HepG2 (cell line): Measurements from ENCODE around the gene PELI3. TPM values are rescaled to one million over a fixed set of nuclear protein-coding genes. Genes with fewer than 3 reads are reported as not detected.

Experiments used
- ADNP ChIP-seq: sonication (generic); formaldehyde crosslinking; IDR thresholded peaks from 2 replicates; pipeline ENCODE4 v1.4.0; 2020; ENCODE audit warnings: missing genetic modification reagents
- HDAC1 ChIP-seq: sonication (generic); formaldehyde crosslinking; IDR thresholded peaks from 2 replicates; pipeline ENCODE4 v1.5.1; 2020; ENCODE audit warnings: mild to moderate bottlenecking, missing genetic modification reagents
- HNRNPH1 ChIP-seq: fragments of 200-400 bp; formaldehyde crosslinking; optimal IDR thresholded peaks from 2 replicates; pipeline ENCODE3; 2017; ENCODE audit warnings: mild to moderate bottlenecking, low read depth, low read length
- ISX ChIP-seq: sonication (generic); formaldehyde crosslinking; conservative IDR thresholded peaks from 2 replicates; pipeline ENCODE4 v1.5.0; 2020; ENCODE audit warnings: missing genetic modification reagents
- KDM1A ChIP-seq: IDR thresholded peaks from 2 replicates; pipeline ENCODE4 v1.6.1; 2016; ENCODE audit warnings: missing compliant biosample characterization
- MEIS1 ChIP-seq: sonication (generic); formaldehyde crosslinking; IDR thresholded peaks from 2 replicates; pipeline ENCODE4 v1.9.0; 2021; ENCODE audit warnings: mild to moderate bottlenecking, missing genetic modification reagents, moderate library complexity, borderline replicate concordance
- NFE2L1 ChIP-seq: sonication (generic); formaldehyde crosslinking; IDR thresholded peaks from 2 replicates; pipeline ENCODE4 v1.4.0; 2020; ENCODE audit warnings: missing genetic modification reagents, mild to moderate bottlenecking, borderline replicate concordance
- NONO ChIP-seq, 2 experiments: fragments of 450-650 bp in 1 of 2; sonication (generic) in 1 of 2; formaldehyde crosslinking in 1 of 2; IDR thresholded peaks in 1 of 2; conservative IDR thresholded peaks in 1 of 2; 2 replicates each; pipeline versions ENCODE4 v1.6.1 to v1.8.0; 2017 to 2022; ENCODE audit warnings: mild to moderate bottlenecking in 1 of 2, missing genetic modification reagents in 1 of 2, moderate library complexity in 1 of 2
- PBX2 ChIP-seq: IDR thresholded peaks from 2 replicates; pipeline ENCODE4 v1.6.1; 2016; ENCODE audit warnings: control low read depth
- RCOR2 ChIP-seq: IDR thresholded peaks from 2 replicates; pipeline ENCODE4 v1.6.1; 2016; ENCODE audit warnings: missing biosample characterization, missing genetic modification reagents
- SNAPC4 ChIP-seq: sonication (generic); formaldehyde crosslinking; IDR thresholded peaks from 2 replicates; pipeline ENCODE4 v1.4.0; 2020; ENCODE audit warnings: mild to moderate bottlenecking, missing genetic modification reagents
- STAG1 ChIP-seq: sonication (generic); formaldehyde crosslinking; IDR thresholded peaks from 2 replicates; pipeline ENCODE4 v1.4.0; 2020; ENCODE audit warnings: missing genetic modification reagents
- ZFX ChIP-seq: sonication (generic); formaldehyde crosslinking; IDR thresholded peaks from 2 replicates; pipeline ENCODE4 v1.4.0; 2020; ENCODE audit warnings: mild to moderate bottlenecking, low read depth, missing genetic modification reagents, moderate library complexity
- ZMYM3 ChIP-seq: sonication (generic); formaldehyde crosslinking; IDR thresholded peaks from 2 replicates; pipeline ENCODE4 v1.5.1; 2020; ENCODE audit warnings: mild to moderate bottlenecking, missing genetic modification reagents
- ZNF264 ChIP-seq: sonication (generic); formaldehyde crosslinking; IDR thresholded peaks from 2 replicates; pipeline ENCODE4 v1.4.0; 2020; ENCODE audit warnings: missing genetic modification reagents
- ZNF431 ChIP-seq: sonication (generic); formaldehyde crosslinking; IDR thresholded peaks from 2 replicates; pipeline ENCODE4 v1.9.0; 2022; ENCODE audit warnings: missing genetic modification reagents, low read depth, mild to moderate bottlenecking, borderline replicate concordance
- ZNF468 ChIP-seq: sonication (generic); formaldehyde crosslinking; IDR thresholded peaks from 2 replicates; pipeline ENCODE4 v1.8.0; 2022; ENCODE audit warnings: mild to moderate bottlenecking, moderate library complexity, missing genetic modification reagents
- ZNF629 ChIP-seq: sonication (generic); formaldehyde crosslinking; conservative IDR thresholded peaks from 2 replicates; pipeline ENCODE4 v1.5.0; 2020; ENCODE audit warnings: missing genetic modification reagents
- polyA plus RNA-seq, 8 experiments: library from polyadenylated mRNA; depleted of rRNA in 3 of 8; stranded (reverse) in 7 of 8; unstranded in 1 of 8; fragments of >200 nt; fragmentation: Illumina TruSeq in 4 of 8; extraction: Trizol in 4 of 8; gene quantifications; 2 replicates each; pipeline versions ENCODE4 v1.2.1 to v1.2.3, GENCODE V29; 2011 to 2016; ENCODE audit warnings: low read depth in 4 of 8, missing spikeins in 1 of 8, mixed read lengths in 1 of 8; ENCODE audit not compliant: insufficient read depth in 1 of 8
- total RNA-seq, 5 experiments: library from RNA; depleted of rRNA; stranded (reverse); fragments of >200 nt; fragmentation: Illumina TruSeq; extraction: Trizol; gene quantifications; 2 replicates each; pipeline ENCODE4 v1.2.3, GENCODE V29; 2016; ENCODE audit warnings: low read depth in 1 of 5
- TF ChIP-seq, protein P1 (sequence below), 2 experiments: sonication (generic) in 1 of 2; formaldehyde crosslinking in 1 of 2; IDR thresholded peaks; 2 replicates each; pipeline versions ENCODE4 v1.4.0 to v1.6.1; 2016 to 2020; ENCODE audit warnings: borderline replicate concordance in 1 of 2, low read depth in 1 of 2, mild to moderate bottlenecking in 1 of 2, missing genetic modification reagents in 1 of 2

Gene PELI3
- total and polyA plus RNA-seq, 2 of the 13 experiments (the other 11 are each of a cell fraction or from before 2014, with no cell fraction given) = 2.0 to 4.0 TPM

- TF ChIP-seq HDAC1 (CRISPR knock-in tag) (0 out of 2 replicates have a peak, but pooled peaks have one; percentile 46), ZNF264 (no peak), HNRNPH1 (peak; percentile 1), NONO (IDR thresholded peaks at IDR 0.05) (no peak), NONO (CRISPR knock-in tag; conservative IDR thresholded peaks at IDR 0.05) (peak; percentile 54; the same call in 1 of the 2 replicates), KDM1A (CRISPR knock-in tag) (peak; percentile 92), RCOR2 (CRISPR knock-in tag) (peak; percentile 40; the same call in 1 of the 2 replicates), PBX2 (CRISPR knock-in tag) (peak; percentile 59), ADNP (CRISPR knock-in tag) (peak; percentile 47; the same call in 1 of the 2 replicates), ZFX (no peak), ZNF431 (CRISPR knock-in tag) (no peak), ISX (CRISPR knock-in tag) (0 out of 2 replicates have a peak, but pooled peaks have one; percentile 34), MEIS1 (CRISPR knock-in tag) (0 out of 2 replicates have a peak, but pooled peaks have one; percentile 30), NFE2L1 (no peak), ZMYM3 (CRISPR knock-in tag) (peak; percentile 92), ZNF629 (peak; percentile 98), STAG1 (CRISPR knock-in tag) (peak; percentile 64), ZNF468 (CRISPR knock-in tag) (0 out of 2 replicates have a peak, but pooled peaks have one; percentile 39), SNAPC4 (CRISPR knock-in tag) (peak; percentile 9; the same call in 1 of the 2 replicates)
- TF ChIP-seq, protein P1, sequence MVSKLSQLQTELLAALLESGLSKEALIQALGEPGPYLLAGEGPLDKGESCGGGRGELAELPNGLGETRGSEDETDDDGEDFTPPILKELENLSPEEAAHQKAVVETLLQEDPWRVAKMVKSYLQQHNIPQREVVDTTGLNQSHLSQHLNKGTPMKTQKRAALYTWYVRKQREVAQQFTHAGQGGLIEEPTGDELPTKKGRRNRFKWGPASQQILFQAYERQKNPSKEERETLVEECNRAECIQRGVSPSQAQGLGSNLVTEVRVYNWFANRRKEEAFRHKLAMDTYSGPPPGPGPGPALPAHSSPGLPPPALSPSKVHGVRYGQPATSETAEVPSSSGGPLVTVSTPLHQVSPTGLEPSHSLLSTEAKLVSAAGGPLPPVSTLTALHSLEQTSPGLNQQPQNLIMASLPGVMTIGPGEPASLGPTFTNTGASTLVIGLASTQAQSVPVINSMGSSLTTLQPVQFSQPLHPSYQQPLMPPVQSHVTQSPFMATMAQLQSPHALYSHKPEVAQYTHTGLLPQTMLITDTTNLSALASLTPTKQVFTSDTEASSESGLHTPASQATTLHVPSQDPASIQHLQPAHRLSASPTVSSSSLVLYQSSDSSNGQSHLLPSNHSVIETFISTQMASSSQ (IDR thresholded peaks at IDR 0.05; ENCODE audit: low read depth) = no peak
- TF ChIP-seq, protein P1 (CRISPR knock-in tag; IDR thresholded peaks at IDR 0.05; ENCODE audit: borderline replicate concordance) = 0 out of 2 replicates have a peak, but pooled peaks have one; percentile 32
These were observed 12.2 kb downstream of the PELI3 start (continued) for GRCh38 chr11:66478729-66479393.
